Mucosa of stomach (tissue), 1 donor: ENCODE data around the gene FCRL1.

Experiments used
- H3K27me3 ChIP-seq: one replicate; pipeline ENCODE4 v1.7.0; 2013; ENCODE audit warnings: mild to moderate bottlenecking, low read length; ENCODE audit not compliant: control insufficient read depth, insufficient read depth
- H3K36me3 ChIP-seq: one replicate; pipeline ENCODE4 v1.7.0; 2013; ENCODE audit warnings: low read length; ENCODE audit not compliant: control insufficient read depth, insufficient read depth
- H3K4me1 ChIP-seq: one replicate; pipeline ENCODE4 v1.7.0; 2013; ENCODE audit warnings: mild to moderate bottlenecking, low read length; ENCODE audit not compliant: control insufficient read depth, insufficient read depth
- H3K4me3 ChIP-seq: one replicate; pipeline ENCODE4 v1.7.0; 2013; ENCODE audit warnings: low read length
- H3K9ac ChIP-seq: one replicate; pipeline ENCODE4 v1.7.0; 2013; ENCODE audit warnings: mild to moderate bottlenecking, low read length, moderate library complexity
- H3K9me3 ChIP-seq: one replicate; pipeline ENCODE4 v1.7.0; 2013; ENCODE audit warnings: mild to moderate bottlenecking, low read length, moderate library complexity; ENCODE audit not compliant: control insufficient read depth
- donor health status: Pancreatic carcinoma.

Gene FCRL1

GRCh38 chr1:157758018-157758417, 61.9 kb downstream of the FCRL1 start:
- Histone ChIP-seq H3K9ac (no peak overlapping the region), H3K9me3 (no peaks in the 10 kb centered on the region), H3K27me3 (no peaks in the 10 kb centered on the region), H3K36me3 (no peaks in the 10 kb centered on the region), H3K4me1 (no peaks in the 10 kb centered on the region), H3K4me3 (no peak overlapping the region)

DNA sequence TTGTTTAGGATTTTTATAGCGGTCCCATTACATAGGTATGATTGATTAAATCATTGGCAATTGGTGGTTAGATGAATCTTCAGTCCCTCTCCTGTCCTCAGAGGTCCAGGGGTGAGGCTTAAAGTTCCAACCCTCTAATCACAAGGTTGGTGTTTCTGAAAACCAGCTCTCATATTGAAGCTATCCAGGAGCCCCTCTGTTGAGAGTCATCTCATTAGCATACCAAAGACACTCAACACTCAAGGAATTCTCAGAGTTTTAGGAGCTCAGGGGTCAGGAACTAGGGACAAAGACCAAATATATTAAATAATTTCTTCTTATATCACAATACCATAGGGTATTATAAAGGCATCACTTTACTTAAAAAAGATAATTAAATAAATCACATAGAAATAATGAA, 66.3 kb downstream of the FCRL1 start:
- Histone ChIP-seq H3K9ac (no peak overlapping the region), H3K27me3 (no peaks in the 10 kb centered on the region), H3K36me3 (no peaks in the 10 kb centered on the region), H3K4me3 (no peak overlapping the region), H3K4me1 (no peaks in the 10 kb centered on the region), H3K9me3 (no peaks in the 10 kb centered on the region)

DNA sequence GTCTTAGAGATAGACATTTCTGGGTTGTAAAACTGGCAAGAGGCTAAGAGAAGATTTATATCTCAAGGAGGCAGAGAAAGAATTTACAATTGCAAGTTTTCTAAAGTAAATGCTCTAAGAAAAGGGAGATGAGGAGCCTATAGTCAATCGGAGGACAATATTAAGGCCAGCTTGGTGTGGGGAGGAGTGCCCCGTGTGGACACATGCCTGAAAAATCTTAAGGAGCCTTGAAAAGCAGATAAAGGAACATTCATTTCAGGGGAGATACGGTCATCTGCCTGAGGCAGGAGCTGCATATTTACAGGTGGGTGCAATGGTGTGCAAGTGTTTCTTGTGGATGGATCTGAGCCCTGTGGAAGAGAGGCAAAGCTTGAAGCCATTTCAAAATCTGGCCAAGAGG, 68.6 kb downstream of the FCRL1 start:
- H3K9me3 ChIP-seq = no peaks in the 10 kb centered on the region
- no peak overlapping the region for H3K4me3 ChIP-seq
- no peak overlapping the region for H3K9ac ChIP-seq
- no peaks in the 10 kb centered on the region for H3K4me1 ChIP-seq
- no peaks in the 10 kb centered on the region for H3K36me3 ChIP-seq
- H3K27me3 ChIP-seq = no peaks in the 10 kb centered on the region

DNA sequence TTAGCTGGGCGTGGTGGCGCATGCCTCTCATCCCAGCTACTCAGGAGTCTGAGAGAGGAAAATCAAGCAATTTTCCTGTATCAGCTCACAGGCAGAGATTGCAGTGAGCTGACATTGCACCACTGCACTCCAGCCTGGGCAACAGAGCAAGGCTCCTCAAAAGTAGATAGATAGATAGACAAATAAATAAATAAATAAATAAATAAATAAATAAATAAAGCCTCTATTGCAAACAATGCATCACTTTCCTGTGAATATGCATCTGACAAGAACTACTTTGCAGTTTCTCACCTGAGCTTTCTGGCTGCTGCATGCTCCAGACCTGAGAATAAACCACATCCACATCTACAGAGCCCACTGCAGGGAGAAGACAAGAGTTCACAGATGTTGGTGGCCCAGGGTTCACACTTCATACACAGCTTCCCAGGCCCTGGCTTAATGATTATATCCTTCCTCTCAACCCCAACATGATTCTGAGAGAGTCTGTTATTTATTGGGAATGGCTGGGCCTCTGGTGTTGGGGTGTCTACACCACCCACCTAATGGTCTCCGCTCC, 71.6 kb downstream of the FCRL1 start:
- H3K9ac ChIP-seq = no peak overlapping the region
- H3K9me3 ChIP-seq = no peaks in the 10 kb centered on the region
- no peaks in the 10 kb centered on the region for H3K36me3 ChIP-seq
- H3K4me1 ChIP-seq = no peaks in the 10 kb centered on the region
- H3K27me3 ChIP-seq = no peaks in the 10 kb centered on the region
- H3K4me3 ChIP-seq = no peak overlapping the region
